A673 (cell line): ENCODE measurements around the gene EXT2. TPM values are rescaled to one million over a fixed set of nuclear protein-coding genes. Genes with fewer than 3 reads are reported as not detected.

Source experiments
- BruUV-seq: library from RNA; stranded (reverse); fragments of 400-500 nt; replicated peaks from 2 replicates; lab custom pipeline; 2021; lab: Mats Ljungman, UMichigan
- CTCF ChIA-PET: fragments of 300-600 bp; sonication (Branson Sonifier 250); formaldehyde crosslinking; loops from one replicate; lab custom pipeline; 2022; ENCODE audit warnings: antibody characterized with exemption; lab: Charles Lee
- POLR2A ChIA-PET: fragments of 300-600 bp; sonication (Branson Sonifier 250); formaldehyde crosslinking; loops from one replicate; lab custom pipeline; 2022; ENCODE audit warnings: antibody characterized with exemption; ENCODE audit not compliant: low non-redundant PET; lab: Charles Lee
- DNase-seq: peaks from one replicate; pipeline ENCODE4 v3.0.0-alpha.2; 2015; ENCODE audit warnings: low spot score
- H3K27ac ChIP-seq: fragments of 200-600 bp; sonication (generic); 2 replicates; pipeline ENCODE4 v1.5.1; 2016; ENCODE audit warnings: mixed run types, low read depth, mild to moderate bottlenecking, mixed read lengths, antibody characterized with exemption, low read length; ENCODE audit not compliant: poor library complexity, severe bottlenecking
- H3K27me3 ChIP-seq: fragments of 200-600 bp; sonication (generic); replicated peaks from 2 replicates; pipeline ENCODE4 v1.6.1; 2017; ENCODE audit warnings: mixed run types, low read depth, mild to moderate bottlenecking, mixed read lengths, antibody characterized with exemption, low read length; ENCODE audit not compliant: insufficient read depth, poor library complexity
- H3K36me3 ChIP-seq: fragments of 200-600 bp; sonication (generic); 2 replicates; pipeline ENCODE4 v1.6.1; 2016; ENCODE audit warnings: mixed run types, mild to moderate bottlenecking, mixed read lengths, antibody characterized with exemption, low read length; ENCODE audit not compliant: insufficient read depth, poor library complexity, severe bottlenecking
- H3K4me1 ChIP-seq: fragments of 200-600 bp; sonication (generic); 2 replicates; pipeline ENCODE4 v1.6.1; 2017; ENCODE audit warnings: mixed run types, mild to moderate bottlenecking, mixed read lengths, antibody characterized with exemption, low read length; ENCODE audit not compliant: insufficient read depth, poor library complexity, severe bottlenecking
- H3K4me3 ChIP-seq: fragments of 200-600 bp; sonication (generic); 2 replicates; pipeline ENCODE4 v1.5.1; 2016; ENCODE audit warnings: low read depth, mixed run types, mild to moderate bottlenecking, mixed read lengths, low read length; ENCODE audit not compliant: poor library complexity, severe bottlenecking
- H3K9me3 ChIP-seq: fragments of 200-600 bp; sonication (generic); 2 replicates; pipeline ENCODE4 v1.6.1; 2016; ENCODE audit warnings: mixed run types, low read depth, mild to moderate bottlenecking, mixed read lengths, antibody characterized with exemption, low read length; ENCODE audit not compliant: poor library complexity, severe bottlenecking
- EZH2 ChIP-seq: fragments of 200-600 bp; sonication (generic); IDR thresholded peaks from 2 replicates; pipeline ENCODE4 v1.6.1; 2017; ENCODE audit warnings: borderline replicate concordance, low read depth, mild to moderate bottlenecking, mixed read lengths, antibody characterized with exemption, low read length; ENCODE audit not compliant: poor library complexity, severe bottlenecking
- intact Hi-C: fragments of 100-400 bp; cut with micrococcal nuclease; formaldehyde crosslinking; loops from one replicate; pipeline ENCODE4 v1.10.0; 2022; ENCODE audit not compliant: unreplicated experiment
- total RNA-seq: library from RNA; stranded (reverse); gene quantifications from 2 replicates; pipeline ENCODE4 v1.2.3, GENCODE V29; 2021
- TF ChIP-seq, protein P1 (sequence below): fragments of 300-800, 200-600 bp; sonication (generic); conservative IDR thresholded peaks from 2 replicates; pipeline ENCODE4 v1.5.1; 2017; ENCODE audit warnings: low read depth, mild to moderate bottlenecking, antibody characterized with exemption, low read length, moderate library complexity, mixed read lengths

The EXT2 gene
- total RNA-seq, 1 experiment from 2014 or later = 123 TPM

DNA sequence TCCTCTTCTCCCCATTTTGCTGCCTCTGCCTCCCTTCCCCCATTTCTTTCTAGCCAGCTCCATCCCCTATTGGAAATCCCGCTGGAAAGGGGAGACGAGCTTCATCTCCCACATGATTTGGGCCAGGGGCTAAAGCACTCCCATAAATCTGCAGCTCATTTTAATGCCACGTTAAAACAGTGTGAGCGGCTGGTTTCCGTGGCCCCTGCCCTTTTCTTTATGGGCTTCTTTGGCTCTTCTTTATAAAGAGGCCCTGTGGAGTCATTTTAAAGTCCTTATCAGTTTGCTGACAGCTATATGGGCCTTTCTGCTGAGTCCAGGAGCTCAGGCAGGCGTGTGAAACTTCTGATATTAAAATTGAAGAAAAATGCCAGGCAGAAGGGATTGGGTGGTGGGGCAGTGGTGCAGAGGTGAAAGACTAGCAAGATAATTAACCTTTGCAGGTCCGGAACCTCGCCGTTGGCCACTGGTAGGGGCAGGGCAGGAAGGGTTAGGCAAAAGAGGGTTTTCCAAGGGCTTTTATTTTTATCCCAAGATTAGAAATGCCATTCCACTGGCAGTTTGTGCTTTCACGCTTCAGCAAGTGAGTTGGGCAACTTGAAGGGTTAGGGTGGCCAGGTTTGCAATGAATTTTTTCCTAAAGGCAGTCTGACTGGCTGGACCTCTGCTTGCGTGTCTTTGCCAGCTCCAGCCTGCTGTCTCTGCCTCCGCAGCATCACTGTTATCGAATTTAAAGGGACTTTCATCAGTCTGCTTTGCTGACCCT, 44.3 kb downstream of the EXT2 start:
- peaks cover 44% of the 10 kb centered on the region for H3K4me1 ChIP-seq
- H3K27me3 ChIP-seq = no peaks in the 10 kb centered on the region
- CTCF ChIA-PET = no interaction called here
- POLR2A ChIA-PET = no interaction called here
- intact Hi-C loops = no loop called here
- no peak overlapping the region for H3K27ac ChIP-seq
- no TSS peak for BruUV-seq
- no peak overlapping the region for H3K4me3 ChIP-seq
- H3K9me3 ChIP-seq = no peaks in the 10 kb centered on the region
- TF ChIP-seq, protein P1, sequence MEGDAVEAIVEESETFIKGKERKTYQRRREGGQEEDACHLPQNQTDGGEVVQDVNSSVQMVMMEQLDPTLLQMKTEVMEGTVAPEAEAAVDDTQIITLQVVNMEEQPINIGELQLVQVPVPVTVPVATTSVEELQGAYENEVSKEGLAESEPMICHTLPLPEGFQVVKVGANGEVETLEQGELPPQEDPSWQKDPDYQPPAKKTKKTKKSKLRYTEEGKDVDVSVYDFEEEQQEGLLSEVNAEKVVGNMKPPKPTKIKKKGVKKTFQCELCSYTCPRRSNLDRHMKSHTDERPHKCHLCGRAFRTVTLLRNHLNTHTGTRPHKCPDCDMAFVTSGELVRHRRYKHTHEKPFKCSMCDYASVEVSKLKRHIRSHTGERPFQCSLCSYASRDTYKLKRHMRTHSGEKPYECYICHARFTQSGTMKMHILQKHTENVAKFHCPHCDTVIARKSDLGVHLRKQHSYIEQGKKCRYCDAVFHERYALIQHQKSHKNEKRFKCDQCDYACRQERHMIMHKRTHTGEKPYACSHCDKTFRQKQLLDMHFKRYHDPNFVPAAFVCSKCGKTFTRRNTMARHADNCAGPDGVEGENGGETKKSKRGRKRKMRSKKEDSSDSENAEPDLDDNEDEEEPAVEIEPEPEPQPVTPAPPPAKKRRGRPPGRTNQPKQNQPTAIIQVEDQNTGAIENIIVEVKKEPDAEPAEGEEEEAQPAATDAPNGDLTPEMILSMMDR = no peak
- no peak for TF ChIP-seq EZH2
- peaks cover 17% of the 10 kb centered on the region for H3K36me3 ChIP-seq
- DNase-seq = no peak

DNA sequence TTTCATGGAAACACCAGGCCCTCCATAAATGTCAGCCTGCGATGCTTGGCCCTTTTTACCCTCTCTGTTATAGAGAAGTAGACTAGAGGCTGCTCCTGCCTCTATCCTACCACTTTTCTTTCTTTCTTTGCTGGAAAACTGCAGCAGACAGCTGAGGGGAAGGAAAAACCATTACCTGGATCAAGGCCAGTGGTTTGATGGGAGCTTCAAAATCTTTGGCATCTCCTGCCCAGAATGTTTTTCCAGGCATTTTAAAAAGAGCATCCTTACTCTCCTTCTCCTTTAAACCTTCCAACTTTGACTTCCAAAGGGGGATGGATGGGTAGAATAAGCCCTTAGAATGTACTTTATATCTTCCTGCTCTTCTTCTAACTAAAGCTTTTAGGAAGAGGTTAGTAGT, 44.9 kb downstream of the EXT2 start:
- BruUV-seq = no TSS peak
- no peaks in the 10 kb centered on the region for H3K9me3 ChIP-seq
- ChIA-PET POLR2A (no interaction called here), CTCF (no interaction called here)
- TF ChIP-seq EZH2 = no peak
- TF ChIP-seq, protein P1 = no peak
- intact Hi-C loops = no loop called here
- peaks cover 39% of the 10 kb centered on the region for H3K4me1 ChIP-seq
- no peak overlapping the region for H3K4me3 ChIP-seq
- H3K27me3 ChIP-seq = no peaks in the 10 kb centered on the region
- no peak for DNase-seq
- H3K36me3 ChIP-seq = peaks cover 23% of the 10 kb centered on the region
- no peak overlapping the region for H3K27ac ChIP-seq

DNA sequence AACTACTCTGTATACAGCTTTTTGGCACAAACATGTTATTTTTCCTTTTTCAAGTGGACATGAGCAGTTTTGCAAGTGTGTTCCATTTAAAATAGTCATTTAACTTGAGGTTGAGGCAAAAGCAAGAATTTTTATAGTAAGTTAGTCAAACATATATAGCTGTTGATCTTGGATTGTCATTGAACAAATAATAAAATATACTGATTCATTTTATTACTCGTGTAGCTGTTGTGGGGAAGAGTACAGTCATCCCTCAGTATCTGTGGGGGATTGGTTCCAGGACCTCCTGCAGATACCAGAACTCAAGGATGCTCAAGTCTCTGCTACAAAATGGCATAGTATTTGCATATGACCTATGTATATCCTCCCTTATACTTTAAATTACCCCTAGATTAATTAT, 45.3 kb downstream of the EXT2 start:
- BruUV-seq = no TSS peak
- TF ChIP-seq EZH2 = no peak
- TF ChIP-seq, protein P1 = no peak
- intact Hi-C loops = no loop called here
- POLR2A ChIA-PET = no interaction called here
- DNase-seq = no peak
- peaks cover 39% of the 10 kb centered on the region for H3K4me1 ChIP-seq
- no peaks in the 10 kb centered on the region for H3K27me3 ChIP-seq
- no peaks in the 10 kb centered on the region for H3K9me3 ChIP-seq
- CTCF ChIA-PET = no interaction called here
- no peak overlapping the region for H3K4me3 ChIP-seq
- no peak overlapping the region for H3K27ac ChIP-seq
- peaks cover 26% of the 10 kb centered on the region for H3K36me3 ChIP-seq
